B cell (primary cell): ENCODE measurements around the gene DLG2. TPM values are rescaled to one million over a fixed set of nuclear protein-coding genes. Genes with fewer than 3 reads are reported as not detected.

Experiments
- ATAC-seq: fragments of 200-7000 bp; cut with Tn5 transposase; one replicate; pipeline ENCODE4 v1.10.0; 2021; ENCODE audit warnings: low read depth, mild to moderate bottlenecking, moderate number of reproducible peaks, moderate library complexity
- CTCF ChIA-PET: fragments of 350-600 bp; sonication (Branson Sonifier 250); formaldehyde crosslinking; loops from one replicate; lab custom pipeline; 2021; ENCODE audit warnings: antibody characterized with exemption, inconsistent platforms; lab: Charles Lee
- POLR2A ChIA-PET: fragments of 350-600 bp; sonication (Branson Sonifier 250); formaldehyde crosslinking; loops from one replicate; lab custom pipeline; 2021; ENCODE audit warnings: antibody characterized with exemption; lab: Charles Lee
- DNase-seq: peaks from one replicate; pipeline ENCODE4 v3.0.0; 2013
- H2AFZ ChIP-seq: 2 replicates; pipeline ENCODE4 v1.6.1; 2012; ENCODE audit warnings: mild to moderate bottlenecking, low read depth, low read length; ENCODE audit not compliant: insufficient read depth, poor library complexity, severe bottlenecking
- H3K27ac ChIP-seq, 2 donors: 1 replicate in 1 of 2; 2 replicates in 1 of 2; pipeline ENCODE4 v1.5.1; 2012 to 2013; ENCODE audit warnings: low read length in 2 of 2, mild to moderate bottlenecking in 2 of 2, moderate library complexity in 1 of 2
- H3K27me3 ChIP-seq, 4 experiments: fragments of 200-600 bp in 1 of 4; sonication (generic) in 1 of 4; replicated peaks in 1 of 4; 1 replicate in 2 of 4; 2 replicates in 2 of 4; pipeline versions ENCODE4 v1.6.1 to v1.7.0; 2013 to 2016; ENCODE audit warnings: low read length in 3 of 4, mild to moderate bottlenecking in 2 of 4, mixed read lengths in 1 of 4, moderate library complexity in 1 of 4; ENCODE audit not compliant: insufficient read depth in 4 of 4, control insufficient read depth in 3 of 4; ENCODE audit errors: control extremely low read depth in 1 of 4
- H3K36me3 ChIP-seq, 2 experiments: replicated peaks in 1 of 2; 1 replicate in 1 of 2; 2 replicates in 1 of 2; pipeline versions ENCODE4 v1.6.1 to v1.7.1; 2013; ENCODE audit warnings: low read length in 1 of 2; ENCODE audit not compliant: insufficient read depth in 2 of 2, control insufficient read depth in 1 of 2; ENCODE audit errors: control extremely low read depth in 1 of 2, extremely low read depth in 1 of 2
- H3K4me1 ChIP-seq, 2 donors: fragments of 200-600 bp in 1 of 2; sonication (generic) in 1 of 2; 1 replicate in 1 of 2; 2 replicates in 1 of 2; pipeline versions ENCODE4 v1.5.1 to v1.6.1; 2013 to 2017; ENCODE audit warnings: low read length in 2 of 2; ENCODE audit not compliant: control insufficient read depth in 2 of 2, insufficient read depth in 2 of 2
- H3K4me2 ChIP-seq: replicated peaks from 2 replicates; pipeline ENCODE3; 2012; ENCODE audit warnings: mild to moderate bottlenecking, low read depth, low read length; ENCODE audit not compliant: poor library complexity, severe bottlenecking
- H3K4me3 ChIP-seq, 5 experiments: fragments of 200-600 bp in 1 of 5; sonication (generic) in 1 of 5; 1 replicate in 3 of 5; 2 replicates in 2 of 5; pipeline versions ENCODE4 v1.5.1 to v1.7.0; 2011 to 2016; ENCODE audit warnings: low read length in 4 of 5, mild to moderate bottlenecking in 4 of 5, low read depth in 2 of 5, control low read depth in 1 of 5, moderate library complexity in 1 of 5; ENCODE audit not compliant: insufficient read depth in 1 of 5; ENCODE audit errors: control extremely low read depth in 1 of 5, extremely low read depth in 1 of 5
- H3K79me2 ChIP-seq: fragments of 200-600 bp; sonication (generic); one replicate; pipeline ENCODE4 v1.6.0; 2016; ENCODE audit warnings: low read length; ENCODE audit not compliant: control insufficient read depth, insufficient read depth
- H3K9ac ChIP-seq: fragments of 200-600 bp; sonication (generic); 2 replicates; pipeline ENCODE4 v1.6.1; 2017; ENCODE audit warnings: mild to moderate bottlenecking, low read length, moderate library complexity
- H3K9me3 ChIP-seq, 3 donors: one replicate each; pipeline versions ENCODE4 v1.6.1 to v1.7.1; 2013; ENCODE audit warnings: low read length in 2 of 3; ENCODE audit not compliant: control insufficient read depth in 2 of 3, insufficient read depth in 1 of 3; ENCODE audit errors: control extremely low read depth in 1 of 3
- H4K20me1 ChIP-seq: 2 replicates; pipeline ENCODE4 v1.6.0; 2012; ENCODE audit warnings: mild to moderate bottlenecking, low read length; ENCODE audit not compliant: insufficient read depth, control insufficient read depth, poor library complexity, severe bottlenecking
- H3K27ac Mint-ChIP-seq: one replicate; pipeline ENCODE4 v1.8.0; 2021; ENCODE audit warnings: mixed read lengths
- H3K27me3 Mint-ChIP-seq: one replicate; pipeline ENCODE4 v1.8.0; 2021; ENCODE audit warnings: mixed read lengths
- H3K4me1 Mint-ChIP-seq: one replicate; pipeline ENCODE4 v1.8.0; 2021; ENCODE audit warnings: mixed read lengths
- H3K4me3 Mint-ChIP-seq: one replicate; pipeline ENCODE4 v1.8.0; 2021; ENCODE audit warnings: mixed read lengths
- H3K9me3 Mint-ChIP-seq: one replicate; pipeline ENCODE4 v1.8.0; 2022; ENCODE audit warnings: mixed read lengths; ENCODE audit not compliant: insufficient read depth
- CTCF ChIP-seq: fragments of 200-600 bp; IDR thresholded peaks from one replicate; pipeline ENCODE4 v1.8.0; 2022; ENCODE audit warnings: antibody characterized with exemption, mild to moderate bottlenecking
- EZH2 ChIP-seq: IDR thresholded peaks from 2 replicates; pipeline ENCODE4 v1.6.1; 2012; ENCODE audit warnings: borderline replicate concordance, low read depth, mild to moderate bottlenecking, moderate library complexity, low read length; ENCODE audit not compliant: insufficient read depth, poor library complexity, severe bottlenecking
- WGBS: methylation state at CpG from one replicate; pipeline ENCODE4 v1.1.5; 2013; ENCODE audit warnings: missing lambda C conversion rate; ENCODE audit not compliant: insufficient coverage; 5-methylcytosine and 5-hydroxymethylcytosine counted together
- intact Hi-C: fragments of 100-400 bp; cut with micrococcal nuclease; formaldehyde crosslinking; loops from one replicate; pipeline ENCODE4 v1.10.0; 2022
- polyA plus RNA-seq: library from polyadenylated mRNA; depleted of rRNA; stranded (reverse); fragments of >200 nt; gene quantifications from 2 replicates; pipeline ENCODE4 v1.2.3, GENCODE V29; 2012
- total RNA-seq, 2 donors: library from RNA; stranded (reverse); fragments of 120-200 nt in 1 of 2; gene quantifications; 1 replicate in 1 of 2; 2 replicates in 1 of 2; pipeline versions ENCODE4 v1.2.3 to v1.2.4, GENCODE V29; 2013 to 2022

DLG2 gene
- total and polyA plus RNA-seq, 2 donors (not counting 1 experiment from before 2014, with no cell fraction given) = 0.54 to 5.4 TPM

- CTCF ChIA-PET = no interaction called here
- intact Hi-C loops = loop anchor here (10.0 kb wide), 1 partner anchor 1013 kb away; no protein-coding TSS in a partner anchor
- 100% methylated on average over 2 of the region's 2 CpGs for WGBS
These were observed 1898.9 kb downstream of the DLG2 start for GRCh38 chr11:83728281-83728680.

GRCh38 chr11:83727251-83727650 lies 1899.9 kb downstream of the DLG2 start:
- peaks cover 0 to 8% (median 3%) of the 10 kb centered on the region in 4 experiments for H3K27me3 ChIP-seq
- peaks cover 2% of the 10 kb centered on the region for H3K9me3 Mint-ChIP-seq
- H4K20me1 ChIP-seq = no peaks in the 10 kb centered on the region
- H2AFZ ChIP-seq = no peak overlapping the region
- H3K4me1 ChIP-seq = peaks cover 20 to 22% of the 10 kb centered on the region in 2 donors
- no peaks in the 10 kb centered on the region for H3K79me2 ChIP-seq
- peaks cover 25% of the 10 kb centered on the region for H3K4me1 Mint-ChIP-seq
- no peak overlapping the region for H3K27ac ChIP-seq
- H3K27me3 Mint-ChIP-seq = peaks cover 25% of the 10 kb centered on the region
- POLR2A ChIA-PET = no interaction called here
- no peaks in the 10 kb centered on the region for H3K9me3 ChIP-seq
- intact Hi-C loops = loop anchor here (10.0 kb wide), 1 partner anchor 1012 kb away; no protein-coding TSS in a partner anchor
- H3K36me3 ChIP-seq = no peaks in the 10 kb centered on the region
- WGBS = no CpG with 5 or more reads among the region's 1 CpG
- CTCF ChIA-PET = no interaction called here
- no peak overlapping the region for H3K4me3 ChIP-seq
- no peak overlapping the region for H3K27ac Mint-ChIP-seq
- H3K4me2 ChIP-seq = no peak overlapping the region
- H3K9ac ChIP-seq = no peak overlapping the region
- no peak overlapping the region for H3K4me3 Mint-ChIP-seq
- DNase-seq = no peak
- no peak for ATAC-seq
- TF ChIP-seq CTCF (no peak), EZH2 (no peak)

More at GRCh38 chr11:83728281-83728680, 1898.9 kb downstream of the DLG2 start:
- peaks cover 0 to 8% (median 1%) of the 10 kb centered on the region in 4 experiments for H3K27me3 ChIP-seq
- Mint-ChIP-seq H3K4me1 (peaks cover 25% of the 10 kb centered on the region), H3K27me3 (peaks cover 23% of the 10 kb centered on the region), H3K9me3 (peaks cover 2% of the 10 kb centered on the region), H3K4me3 (no peak overlapping the region), H3K27ac (no peak overlapping the region)
- ATAC-seq = no peak
- no peak for DNase-seq
- H2AFZ ChIP-seq = no peak overlapping the region
- H3K4me1 ChIP-seq = peaks cover 20 to 22% of the 10 kb centered on the region in 2 donors
- H3K36me3 ChIP-seq = no peaks in the 10 kb centered on the region
- H4K20me1 ChIP-seq = no peaks in the 10 kb centered on the region
- POLR2A ChIA-PET = no interaction called here
- no peak overlapping the region for H3K4me3 ChIP-seq
- no peak overlapping the region for H3K9ac ChIP-seq
- H3K4me2 ChIP-seq = no peak overlapping the region
- no peaks in the 10 kb centered on the region for H3K9me3 ChIP-seq
- H3K79me2 ChIP-seq = no peaks in the 10 kb centered on the region
- no peak overlapping the region for H3K27ac ChIP-seq
- TF ChIP-seq CTCF (no peak), EZH2 (no peak)
